ENCODE results near the gene SPTBN5. TPM values are rescaled to one million over a fixed set of nuclear protein-coding genes. Genes with fewer than 3 reads are reported as not detected.

Gene SPTBN5
- total RNA-seq, 1 donor from 2014 or later, result 1.9 TPM

DNA sequence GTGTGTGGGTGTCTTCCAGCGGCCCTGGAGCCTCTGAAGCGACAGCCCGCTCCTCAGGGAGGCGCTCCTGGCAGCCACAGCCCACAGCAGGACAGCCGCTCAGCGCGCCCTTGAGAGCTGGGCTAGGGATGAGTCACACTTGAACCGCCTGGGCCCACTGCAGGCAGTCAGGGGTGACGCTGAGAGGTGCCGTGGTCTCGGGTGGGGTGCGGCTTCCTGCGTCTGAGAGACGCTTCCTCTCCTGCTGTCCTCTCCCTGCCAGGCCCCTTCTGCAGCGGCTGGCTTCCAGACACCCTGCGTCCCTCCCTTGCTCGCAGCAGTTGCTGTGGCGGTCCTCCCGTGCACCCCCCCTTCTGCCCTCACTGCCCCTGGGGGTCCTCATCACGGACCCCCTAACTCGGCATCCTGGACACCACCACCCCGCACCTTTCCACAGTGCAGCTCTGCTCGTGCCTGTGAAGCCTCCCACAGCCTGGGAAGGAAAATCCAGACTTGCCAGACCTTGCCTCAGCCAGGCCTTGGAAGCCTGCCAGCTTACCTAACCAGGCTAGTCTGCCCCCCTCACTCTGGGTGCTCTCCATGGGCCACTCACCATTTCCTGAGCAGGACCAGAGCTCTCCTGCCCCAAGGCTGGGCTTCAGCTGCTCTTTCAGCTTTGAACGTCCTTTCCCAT lies 1.1 kb upstream of the SPTBN5 start:
- intact Hi-C loops (cut with micrococcal nuclease), result no loop called here
- peaks cover 23% of the 10 kb centered on the region for H3K4me1 Mint-ChIP-seq (ENCODE audit: low read depth)
- H3K27me3 Mint-ChIP-seq (ENCODE audit: insufficient read depth), result no peaks in the 10 kb centered on the region
- no peaks in the 10 kb centered on the region for H3K9me3 Mint-ChIP-seq
- peak overlapping the region; percentile 6 for H3K4me3 Mint-ChIP-seq
- peak; percentile 77 for DNase-seq (ENCODE audit: low spot score)
- peak overlapping the region; percentile 82 for H3K27ac Mint-ChIP-seq
- H3K36me3 Mint-ChIP-seq (ENCODE audit: low read depth), result peaks cover 14% of the 10 kb centered on the region

GRCh38 chr15:41894251-41894790 lies 468 bp upstream of the SPTBN5 start:
- Mint-ChIP-seq H3K4me3 (no peak overlapping the region), H3K27ac (peak overlapping the region; percentile 82), H3K27me3 (ENCODE audit: insufficient read depth) (no peaks in the 10 kb centered on the region), H3K36me3 (ENCODE audit: low read depth) (peaks cover 13% of the 10 kb centered on the region), H3K9me3 (no peaks in the 10 kb centered on the region), H3K4me1 (ENCODE audit: low read depth) (peaks cover 24% of the 10 kb centered on the region)
- no peak for DNase-seq (ENCODE audit: low spot score)
- intact Hi-C loops (cut with micrococcal nuclease), result no loop called here

- DNase-seq (ENCODE audit: low spot score), result no peak
- Mint-ChIP-seq H3K4me3 (no peak overlapping the region), H3K27ac (no peak overlapping the region), H3K27me3 (ENCODE audit: insufficient read depth) (no peaks in the 10 kb centered on the region), H3K9me3 (no peaks in the 10 kb centered on the region), H3K36me3 (ENCODE audit: low read depth) (peaks cover 10% of the 10 kb centered on the region), H3K4me1 (ENCODE audit: low read depth) (peaks cover 39% of the 10 kb centered on the region)
- intact Hi-C loops (cut with micrococcal nuclease), result no loop called here
These were observed 1.0 kb downstream of the SPTBN5 start for GRCh38 chr15:41892621-41893421.

DNA sequence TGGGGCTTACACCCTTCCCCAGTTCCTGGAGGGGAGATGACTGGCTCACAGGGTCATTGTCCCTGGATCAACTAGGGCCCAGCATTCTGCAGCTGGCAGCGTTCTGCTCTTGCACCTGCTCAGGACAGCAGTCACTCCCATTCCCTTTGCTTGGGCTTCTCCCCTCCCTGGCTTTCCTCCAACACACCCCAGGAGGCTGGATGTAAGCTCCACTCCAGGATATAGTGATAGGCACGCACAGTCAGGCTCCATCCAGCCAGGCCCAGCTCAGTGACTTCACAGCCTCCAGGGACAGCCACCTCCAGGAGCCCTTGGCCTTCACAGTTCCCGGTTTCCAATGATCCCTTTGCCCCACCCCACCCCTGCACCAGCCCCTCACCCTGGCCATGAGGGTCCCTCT lies 1.9 kb downstream of the SPTBN5 start:
- peaks cover 39% of the 10 kb centered on the region for H3K4me1 Mint-ChIP-seq (ENCODE audit: low read depth)
- H3K4me3 Mint-ChIP-seq, result no peak overlapping the region
- H3K27ac Mint-ChIP-seq, result no peak overlapping the region
- no peaks in the 10 kb centered on the region for H3K9me3 Mint-ChIP-seq
- intact Hi-C loops (cut with micrococcal nuclease), result no loop called here
- no peak for DNase-seq (ENCODE audit: low spot score)
- H3K27me3 Mint-ChIP-seq (ENCODE audit: insufficient read depth), result no peaks in the 10 kb centered on the region
- H3K36me3 Mint-ChIP-seq (ENCODE audit: low read depth), result peaks cover 4% of the 10 kb centered on the region

DNA sequence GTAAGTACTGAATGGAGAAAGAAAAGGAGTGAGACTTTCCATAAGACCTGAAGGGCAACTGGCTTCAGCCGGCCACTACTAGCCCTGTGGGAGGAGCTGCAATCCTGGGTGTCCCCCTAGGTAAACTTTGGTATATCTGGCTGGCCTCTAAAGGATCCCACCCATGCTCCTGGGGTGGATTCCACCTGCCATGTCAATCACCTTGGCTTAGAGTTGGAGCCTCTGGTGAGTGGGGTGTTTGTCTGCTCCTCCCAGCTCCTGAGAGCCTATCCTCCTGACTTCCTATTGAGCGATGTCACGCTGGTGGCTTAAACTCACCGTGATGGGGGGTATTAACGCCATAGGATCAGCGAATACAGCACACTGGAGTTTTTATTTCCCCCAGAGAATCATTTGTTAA lies 2.6 kb downstream of the SPTBN5 start:
- Mint-ChIP-seq H3K36me3 (ENCODE audit: low read depth) (peaks cover 4% of the 10 kb centered on the region), H3K4me3 (no peak overlapping the region), H3K4me1 (ENCODE audit: low read depth) (peaks cover 39% of the 10 kb centered on the region), H3K27ac (no peak overlapping the region), H3K27me3 (ENCODE audit: insufficient read depth) (no peaks in the 10 kb centered on the region), H3K9me3 (no peaks in the 10 kb centered on the region)
- DNase-seq (ENCODE audit: low spot score), result no peak
- intact Hi-C loops (cut with micrococcal nuclease), result no loop called here

DNA sequence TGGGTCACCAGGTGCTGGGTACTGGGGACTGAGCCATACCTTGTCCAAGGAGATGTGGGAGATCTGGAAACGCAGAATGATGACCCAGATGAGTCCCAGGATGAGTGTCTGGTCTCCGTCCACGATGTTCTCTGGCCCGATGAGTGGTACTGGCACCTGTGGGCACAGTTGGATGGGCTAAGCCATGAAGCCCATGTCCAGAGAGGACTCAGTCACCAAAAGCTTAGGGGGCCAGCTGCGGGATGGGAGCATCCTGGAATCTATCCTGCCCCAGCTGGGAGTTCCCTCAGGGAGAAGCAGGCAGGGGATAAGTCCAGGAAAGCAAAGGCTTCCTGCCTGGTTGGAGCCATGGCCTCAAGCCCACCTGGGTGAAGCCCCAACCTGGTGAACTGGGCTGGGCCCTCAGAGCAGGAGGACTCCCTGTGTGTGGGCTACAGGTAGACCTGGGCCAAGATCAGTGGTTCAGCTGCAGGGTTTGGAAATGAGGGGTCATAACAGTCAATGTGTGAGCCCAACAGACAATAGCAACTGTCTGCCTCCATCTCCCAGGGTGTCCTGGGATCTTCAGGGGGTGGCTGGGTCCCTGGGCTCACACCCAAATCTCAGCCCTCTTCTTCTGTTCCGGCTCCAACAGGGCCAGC lies 3.7 kb downstream of the SPTBN5 start:
- H3K9me3 Mint-ChIP-seq, result no peaks in the 10 kb centered on the region
- no peak overlapping the region for H3K27ac Mint-ChIP-seq
- DNase-seq (ENCODE audit: low spot score), result no peak
- H3K4me3 Mint-ChIP-seq, result no peak overlapping the region
- no peaks in the 10 kb centered on the region for H3K27me3 Mint-ChIP-seq (ENCODE audit: insufficient read depth)
- peaks cover 35% of the 10 kb centered on the region for H3K4me1 Mint-ChIP-seq (ENCODE audit: low read depth)
- intact Hi-C loops (cut with micrococcal nuclease), result no loop called here
- H3K36me3 Mint-ChIP-seq (ENCODE audit: low read depth), result no peaks in the 10 kb centered on the region

DNA sequence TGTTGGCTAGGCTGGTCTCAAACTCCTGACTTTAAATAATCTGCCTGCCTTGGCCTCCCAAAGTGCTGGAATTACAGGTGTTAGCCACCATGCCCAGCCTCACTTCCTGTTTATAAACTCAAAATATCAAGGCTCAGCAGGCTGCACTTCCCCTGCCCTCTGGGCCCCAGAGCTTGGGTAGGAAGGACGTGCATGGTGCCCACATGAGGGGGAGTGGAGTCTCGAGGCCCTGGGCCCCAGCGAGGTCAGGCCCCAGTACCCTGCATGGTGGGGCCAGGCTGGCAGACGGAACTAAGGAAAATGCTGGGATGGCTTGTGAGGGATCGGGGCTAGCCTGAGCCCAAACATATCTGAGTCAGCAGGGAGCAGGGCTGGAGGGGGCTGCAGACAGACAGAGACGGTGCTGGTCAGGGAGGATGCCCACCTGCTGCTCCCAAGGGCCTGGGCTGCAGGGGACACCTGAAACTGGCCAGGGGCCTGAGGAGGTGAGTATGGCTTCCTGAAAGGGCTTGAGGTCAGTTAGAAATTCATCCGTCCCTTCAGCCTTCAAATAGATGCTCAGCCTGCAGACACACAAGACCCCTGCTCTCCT lies 5.1 kb downstream of the SPTBN5 start:
- no peaks in the 10 kb centered on the region for H3K27me3 Mint-ChIP-seq (ENCODE audit: insufficient read depth)
- H3K27ac Mint-ChIP-seq, result peak overlapping the region; percentile 67
- no peak for DNase-seq (ENCODE audit: low spot score)
- intact Hi-C loops (cut with micrococcal nuclease), result no loop called here
- no peak overlapping the region for H3K4me3 Mint-ChIP-seq
- H3K9me3 Mint-ChIP-seq, result no peaks in the 10 kb centered on the region
- H3K4me1 Mint-ChIP-seq (ENCODE audit: low read depth), result peaks cover 26% of the 10 kb centered on the region
- H3K36me3 Mint-ChIP-seq (ENCODE audit: low read depth), result no peaks in the 10 kb centered on the region

- DNase-seq (ENCODE audit: low spot score), result no peak
- intact Hi-C loops (cut with micrococcal nuclease), result no loop called here
- Mint-ChIP-seq H3K27me3 (ENCODE audit: insufficient read depth) (no peaks in the 10 kb centered on the region), H3K4me3 (no peak overlapping the region), H3K9me3 (no peaks in the 10 kb centered on the region), H3K4me1 (ENCODE audit: low read depth) (peaks cover 23% of the 10 kb centered on the region), H3K27ac (no peak overlapping the region), H3K36me3 (ENCODE audit: low read depth) (no peaks in the 10 kb centered on the region)
These were observed 6.0 kb downstream of the SPTBN5 start for GRCh38 chr15:41887893-41888292.

- no peak for DNase-seq (ENCODE audit: low spot score)
- Mint-ChIP-seq H3K27me3 (ENCODE audit: insufficient read depth) (no peaks in the 10 kb centered on the region), H3K36me3 (ENCODE audit: low read depth) (no peaks in the 10 kb centered on the region), H3K27ac (no peak overlapping the region), H3K4me1 (ENCODE audit: low read depth) (peaks cover 18% of the 10 kb centered on the region), H3K4me3 (no peak overlapping the region), H3K9me3 (no peaks in the 10 kb centered on the region)
- intact Hi-C loops (cut with micrococcal nuclease), result no loop called here
These were observed 6.7 kb downstream of the SPTBN5 start for GRCh38 chr15:41887161-41887560.

DNA sequence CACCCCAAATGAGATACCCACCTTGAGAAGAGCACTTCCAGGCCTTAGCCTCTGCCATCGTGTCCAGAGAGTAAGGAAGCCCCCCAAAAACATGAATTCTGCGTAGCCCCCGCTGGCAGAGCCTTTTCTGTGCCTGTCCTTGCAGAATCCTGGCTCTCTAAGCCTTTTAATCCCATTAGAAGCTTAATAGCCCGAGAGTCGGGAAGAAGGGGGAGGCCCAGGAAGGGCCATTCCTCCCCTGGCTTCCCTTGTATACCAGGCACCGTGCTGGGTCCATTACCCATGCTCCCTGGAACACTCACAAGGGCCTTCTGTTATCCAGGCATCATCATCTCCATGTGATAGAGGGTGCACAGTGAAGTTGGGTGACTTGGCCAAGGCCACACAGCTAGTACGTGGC lies 7.1 kb downstream of the SPTBN5 start:
- no peak for DNase-seq (ENCODE audit: low spot score)
- intact Hi-C loops (cut with micrococcal nuclease), result no loop called here
- Mint-ChIP-seq H3K36me3 (ENCODE audit: low read depth) (no peaks in the 10 kb centered on the region), H3K4me1 (ENCODE audit: low read depth) (peaks cover 16% of the 10 kb centered on the region), H3K27ac (no peak overlapping the region), H3K9me3 (no peaks in the 10 kb centered on the region), H3K27me3 (ENCODE audit: insufficient read depth) (no peaks in the 10 kb centered on the region), H3K4me3 (no peak overlapping the region)

DNA sequence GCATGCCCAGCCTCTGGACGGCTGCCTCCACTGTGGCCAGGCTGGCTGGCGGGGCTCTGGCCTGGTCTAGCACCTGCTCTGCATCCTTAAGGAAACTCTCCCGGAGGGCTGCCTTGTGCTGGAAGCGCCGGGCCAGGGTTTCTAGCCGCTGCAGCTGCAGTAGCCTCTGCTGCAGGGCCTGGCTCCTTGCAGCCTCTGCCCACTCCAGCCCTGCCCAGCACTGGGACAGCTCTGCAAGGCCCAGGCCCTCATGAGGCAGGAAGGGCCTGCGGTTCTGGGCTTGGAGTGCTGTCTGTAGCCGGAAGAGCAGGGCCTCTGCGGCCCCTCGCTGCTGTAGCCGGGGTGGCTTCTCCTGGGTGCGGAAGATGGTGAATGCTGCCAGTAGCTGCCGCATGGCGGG lies 8.0 kb downstream of the SPTBN5 start:
- Mint-ChIP-seq H3K9me3 (no peaks in the 10 kb centered on the region), H3K4me3 (no peak overlapping the region), H3K4me1 (ENCODE audit: low read depth) (peaks cover 21% of the 10 kb centered on the region), H3K27ac (no peak overlapping the region), H3K36me3 (ENCODE audit: low read depth) (peaks cover 2% of the 10 kb centered on the region), H3K27me3 (ENCODE audit: insufficient read depth) (peaks cover 9% of the 10 kb centered on the region)
- DNase-seq (ENCODE audit: low spot score), result no peak
- intact Hi-C loops (cut with micrococcal nuclease), result no loop called here

DNA sequence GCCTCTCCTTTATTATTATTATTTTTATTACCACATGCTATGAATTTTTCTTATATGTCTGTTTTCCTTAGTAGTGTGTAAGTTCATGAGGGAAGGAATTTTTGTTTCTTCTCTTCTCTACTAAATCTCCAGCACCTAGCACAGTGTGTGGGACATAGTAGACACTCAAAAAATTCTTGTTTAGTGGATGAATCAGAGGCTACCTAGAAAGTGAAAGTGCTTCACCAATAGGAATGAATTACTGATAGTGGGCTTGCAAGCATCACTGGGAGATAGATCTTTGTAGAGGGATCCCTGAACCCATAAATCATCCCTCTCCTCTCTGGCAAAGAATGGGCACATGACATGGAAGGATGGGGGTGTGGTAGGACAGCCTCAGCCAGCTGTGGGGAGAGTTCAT lies 8.5 kb downstream of the SPTBN5 start:
- peaks cover 21% of the 10 kb centered on the region for H3K4me1 Mint-ChIP-seq (ENCODE audit: low read depth)
- no peak overlapping the region for H3K27ac Mint-ChIP-seq
- intact Hi-C loops (cut with micrococcal nuclease), result no loop called here
- no peak for DNase-seq (ENCODE audit: low spot score)
- no peak overlapping the region for H3K4me3 Mint-ChIP-seq
- H3K27me3 Mint-ChIP-seq (ENCODE audit: insufficient read depth), result peaks cover 12% of the 10 kb centered on the region
- peaks cover 2% of the 10 kb centered on the region for H3K36me3 Mint-ChIP-seq (ENCODE audit: low read depth)
- H3K9me3 Mint-ChIP-seq, result no peaks in the 10 kb centered on the region

GRCh38 chr15:41884458-41884857 lies 9.4 kb downstream of the SPTBN5 start:
- Mint-ChIP-seq H3K36me3 (ENCODE audit: low read depth) (peaks cover 2% of the 10 kb centered on the region), H3K27ac (no peak overlapping the region), H3K4me1 (ENCODE audit: low read depth) (peaks cover 21% of the 10 kb centered on the region), H3K9me3 (no peaks in the 10 kb centered on the region), H3K27me3 (ENCODE audit: insufficient read depth) (peaks cover 12% of the 10 kb centered on the region), H3K4me3 (no peak overlapping the region)
- no peak for DNase-seq (ENCODE audit: low spot score)
- intact Hi-C loops (cut with micrococcal nuclease), result no loop called here

Measured in activated T-helper 1 cell treated with anti-CD3 and anti-CD28 coated beads, Interleukin-12 subunit alpha, Interleukin-12 subunit beta, Interleukin-2, Interleukin-4 antibody, amounts not matched to agents 30 ng/mL and 10 ng/mL and 1 ng/mL, durations not matched to agents 14 hours and 24 hours and 36 hours (primary cell).